Left renal pelvis (tissue), 4 donors: ENCODE results near the gene IGF2R. TPM values are rescaled to one million over a fixed set of nuclear protein-coding genes. Genes with fewer than 3 reads are reported as not detected.
"Not testable (repeated sequence)": the region's sequence is repeated elsewhere in the genome, so short reads cannot be mapped to it uniquely, and the experiment has no call there.

Experiments
- DNase-seq, 4 donors: peaks; one replicate each; pipeline ENCODE4 v3.0.0-alpha.2; 2013; ENCODE audit warnings: low read depth in 4 of 4, low spot score in 3 of 4
- polyA plus RNA-seq, 4 donors: library from polyadenylated mRNA; unstranded; fragments of 120-200 nt; gene quantifications; one replicate each; pipeline ENCODE4 v1.2.1, GENCODE V29; 2013; ENCODE audit not compliant: insufficient read length in 4 of 4

Gene IGF2R
- polyA plus RNA-seq, 4 donors: 44.9 to 61.0 (median 57.2) TPM

DNA sequence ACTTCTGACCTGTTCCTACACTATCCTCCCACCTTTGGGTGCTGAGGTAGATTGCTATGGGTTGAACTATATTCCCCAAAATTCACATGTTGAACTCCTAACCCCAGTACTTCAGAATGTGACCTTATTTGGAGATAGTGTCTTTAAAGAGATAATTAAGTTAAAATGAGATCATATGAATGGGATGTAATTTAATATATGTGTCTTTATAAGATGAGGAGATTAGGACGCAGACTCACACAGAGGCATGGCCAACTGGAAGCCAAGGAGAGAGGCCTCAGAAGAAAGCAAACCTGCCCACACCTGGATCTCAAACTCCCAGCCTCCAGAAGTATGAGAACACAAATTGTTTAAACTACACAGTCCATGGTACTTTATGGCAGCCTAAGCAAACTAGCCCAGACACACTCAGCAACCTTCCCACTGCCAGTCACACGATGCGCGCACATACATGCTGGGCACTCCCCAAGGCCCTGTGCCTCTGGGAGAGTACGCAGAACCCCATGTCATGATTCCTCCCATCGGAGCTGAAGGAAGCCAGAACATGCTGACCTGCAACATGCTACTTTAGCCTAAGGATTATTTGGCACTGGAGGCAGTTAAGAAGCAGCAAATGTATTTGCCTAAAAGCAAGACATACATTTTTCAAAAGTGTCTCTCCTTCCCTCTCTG, 143.9 kb downstream of the IGF2R start:
- DNase-seq: no peak

DNA sequence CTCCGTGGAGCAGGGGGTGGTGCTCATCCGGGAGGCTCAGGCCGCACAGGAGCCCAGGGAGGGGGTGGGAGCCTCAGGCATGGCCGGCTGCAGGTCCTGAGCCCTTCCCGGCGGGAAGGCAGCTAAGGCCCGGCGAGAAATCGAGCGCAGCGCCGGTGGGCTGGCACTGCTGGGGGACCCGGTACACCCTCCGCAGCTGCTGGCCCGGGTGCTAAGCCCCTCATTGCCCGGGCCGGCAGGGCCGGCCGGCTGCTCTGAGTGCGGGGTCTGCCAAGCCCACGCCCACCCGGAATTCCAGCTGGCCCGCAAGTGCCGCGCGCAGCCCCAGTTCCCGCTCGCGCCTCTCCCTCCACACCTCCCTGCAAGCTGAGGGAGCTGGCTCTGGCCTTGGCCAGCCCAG, 145.7 kb downstream of the IGF2R start:
- not testable (repeated sequence) for DNase-seq

GRCh38 chr6:160115421-160115820, 146.5 kb downstream of the IGF2R start:
- no peak for DNase-seq

GRCh38 chr6:160116411-160116810, 147.5 kb downstream of the IGF2R start:
- no peak for DNase-seq

DNA sequence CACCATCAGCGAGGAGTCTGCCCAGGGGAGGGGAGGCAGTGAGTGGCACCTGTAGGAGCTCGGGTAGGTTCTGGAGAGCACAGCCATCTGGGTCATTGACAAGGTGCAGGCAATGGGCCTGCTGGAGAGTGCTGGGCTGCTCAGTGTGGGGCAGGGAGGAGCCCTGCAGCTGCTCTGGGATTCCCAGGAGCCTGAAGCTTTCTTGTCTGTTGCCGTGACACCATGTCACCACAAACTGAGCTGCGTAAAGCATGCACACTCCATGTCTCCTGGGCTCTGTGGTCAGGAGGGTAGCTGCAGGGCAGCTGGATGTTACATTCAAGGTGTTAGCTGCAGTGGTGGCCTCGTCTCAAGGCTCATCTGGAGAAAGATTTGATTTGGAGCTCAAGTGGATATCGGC, 148.3 kb downstream of the IGF2R start:
- DNase-seq: no peak

- no peak for DNase-seq
Measured at GRCh38 chr6:160118620-160119229, 149.8 kb downstream of the IGF2R start.

- DNase-seq: no peak
Measured at GRCh38 chr6:160120087-160120486, 151.2 kb downstream of the IGF2R start.

GRCh38 chr6:160121558-160121957, 152.7 kb downstream of the IGF2R start, which contains the start of gene SLC22A1:
TSS of gene SLC22A1 (plus strand) at chr6:160121815. CDS start at chr6:160121936, 121 bp downstream.
- no peak for DNase-seq

GRCh38 chr6:160121981-160122380, 153.1 kb downstream of the IGF2R start:
- no peak for DNase-seq

- no peak for DNase-seq
Measured at GRCh38 chr6:160122744-160123143, 153.9 kb downstream of the IGF2R start.

- no peak for DNase-seq
Measured at GRCh38 chr6:160124007-160124406, 155.1 kb downstream of the IGF2R start.

DNA sequence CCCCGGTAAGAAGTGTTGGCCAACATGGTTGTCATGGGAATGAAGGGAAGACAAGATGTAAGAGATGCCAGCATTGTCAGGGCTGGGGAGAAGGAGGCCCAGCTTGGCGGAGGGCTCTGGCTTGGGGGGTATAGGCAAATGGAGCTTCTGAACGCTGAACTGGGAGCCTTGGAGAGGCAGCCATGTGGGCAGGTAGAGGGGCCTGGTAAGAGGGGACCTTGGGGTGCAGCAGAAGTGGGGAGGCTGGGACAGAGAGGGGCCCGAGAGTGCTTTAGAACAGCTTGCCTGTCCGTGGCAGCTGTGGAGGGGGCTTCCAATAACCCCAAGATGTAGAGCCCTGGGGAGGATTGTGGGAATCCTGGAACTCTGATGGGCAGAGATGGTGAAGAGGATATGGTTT, 155.7 kb downstream of the IGF2R start:
- no peak for DNase-seq

DNA sequence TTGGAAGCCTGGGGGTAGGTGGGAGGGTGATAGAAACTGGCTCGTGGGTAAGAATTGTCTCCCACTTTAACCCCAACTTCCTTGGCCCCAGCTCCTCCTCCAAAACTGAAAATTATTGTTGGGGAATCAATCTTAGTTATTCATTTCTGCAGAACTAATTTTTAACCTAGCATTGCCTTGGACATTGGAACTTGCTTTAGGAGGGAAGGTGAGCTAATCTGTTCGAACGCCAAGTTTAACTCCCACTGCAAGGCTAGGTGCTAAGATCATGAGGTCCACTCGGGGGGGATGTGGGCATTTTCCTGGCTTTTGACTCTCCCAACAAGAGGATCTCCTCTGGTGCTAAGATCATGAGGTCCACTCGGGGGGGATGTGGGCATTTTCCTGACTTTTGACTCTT, 156.2 kb downstream of the IGF2R start:
- DNase-seq: not testable (repeated sequence)

GRCh38 chr6:160127270-160128124, 158.6 kb downstream of the IGF2R start:
- DNase-seq: no peak

GRCh38 chr6:160128125-160128683, 159.3 kb downstream of the IGF2R start:
- DNase-seq: no peak

- DNase-seq: no peak
Measured at GRCh38 chr6:160128879-160129516, 160.1 kb downstream of the IGF2R start.

DNA sequence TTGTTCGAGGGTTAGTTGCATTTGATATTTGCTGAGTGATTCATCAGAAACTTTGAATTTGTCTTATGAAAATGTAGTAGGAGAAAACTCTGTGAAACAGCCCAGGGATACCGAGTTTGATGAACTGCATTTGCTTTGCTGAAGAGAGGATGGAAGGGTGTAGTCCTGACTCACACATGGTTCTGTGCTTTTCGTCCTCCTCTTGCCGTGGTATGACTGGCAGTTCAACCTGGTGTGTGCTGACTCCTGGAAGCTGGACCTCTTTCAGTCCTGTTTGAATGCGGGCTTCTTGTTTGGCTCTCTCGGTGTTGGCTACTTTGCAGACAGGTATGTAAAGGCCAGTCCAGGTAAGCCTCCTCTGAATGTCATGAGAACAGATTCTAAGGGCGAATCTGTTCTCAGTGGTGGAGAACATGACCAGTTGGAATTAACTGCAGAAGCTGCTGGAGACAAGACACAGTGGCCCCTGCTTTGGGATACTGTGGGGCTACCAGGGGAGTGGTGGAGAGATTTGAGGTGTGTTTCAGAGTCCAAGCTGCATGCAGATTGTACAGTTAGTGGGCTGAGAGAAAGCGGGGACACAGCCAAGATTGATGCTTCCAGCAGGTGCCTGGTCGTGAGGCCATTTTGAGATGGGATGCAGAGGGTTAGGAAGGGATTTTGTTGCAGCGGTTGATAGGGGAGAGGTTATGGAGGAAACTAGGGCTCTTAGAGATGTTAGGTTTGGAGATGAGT, 161.2 kb downstream of the IGF2R start:
- DNase-seq: no peak

DNA sequence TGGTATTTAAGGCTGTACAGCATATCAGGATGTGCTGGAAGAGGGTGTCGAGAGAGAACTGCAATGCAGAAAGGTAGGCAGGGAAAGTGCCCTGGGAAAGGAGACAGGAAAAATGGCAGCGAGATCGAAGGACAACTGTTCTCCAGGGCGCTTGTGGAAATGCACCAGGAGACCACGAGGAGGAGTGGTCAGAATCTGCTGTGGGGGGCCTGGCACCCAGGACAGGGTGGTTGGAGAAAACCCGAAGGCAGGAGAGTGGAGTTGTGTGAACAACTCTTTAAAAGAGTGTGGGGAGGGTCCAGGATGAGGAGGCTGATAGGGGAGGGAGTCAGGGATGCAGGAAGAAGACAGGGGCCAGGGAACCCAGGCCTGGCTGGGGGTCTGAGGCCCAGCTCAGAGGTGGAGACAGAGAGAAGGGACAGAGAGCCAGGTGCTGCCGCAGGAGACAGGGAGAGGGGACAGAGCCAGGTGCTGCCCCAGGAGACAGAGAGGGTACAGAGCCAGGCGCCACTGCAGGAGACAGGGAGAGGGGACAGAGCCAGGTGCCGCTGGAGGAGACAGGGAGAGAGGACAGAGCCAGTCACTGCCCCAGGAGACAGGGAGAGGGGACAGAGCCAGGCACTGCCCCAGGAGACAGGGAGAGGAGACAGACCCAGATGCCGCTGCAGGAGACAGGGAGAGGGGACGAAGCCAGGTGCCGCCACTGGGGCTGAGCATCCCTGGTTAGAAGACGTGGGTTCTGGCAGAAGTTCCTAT, 162.0 kb downstream of the IGF2R start:
- no peak for DNase-seq

DNA sequence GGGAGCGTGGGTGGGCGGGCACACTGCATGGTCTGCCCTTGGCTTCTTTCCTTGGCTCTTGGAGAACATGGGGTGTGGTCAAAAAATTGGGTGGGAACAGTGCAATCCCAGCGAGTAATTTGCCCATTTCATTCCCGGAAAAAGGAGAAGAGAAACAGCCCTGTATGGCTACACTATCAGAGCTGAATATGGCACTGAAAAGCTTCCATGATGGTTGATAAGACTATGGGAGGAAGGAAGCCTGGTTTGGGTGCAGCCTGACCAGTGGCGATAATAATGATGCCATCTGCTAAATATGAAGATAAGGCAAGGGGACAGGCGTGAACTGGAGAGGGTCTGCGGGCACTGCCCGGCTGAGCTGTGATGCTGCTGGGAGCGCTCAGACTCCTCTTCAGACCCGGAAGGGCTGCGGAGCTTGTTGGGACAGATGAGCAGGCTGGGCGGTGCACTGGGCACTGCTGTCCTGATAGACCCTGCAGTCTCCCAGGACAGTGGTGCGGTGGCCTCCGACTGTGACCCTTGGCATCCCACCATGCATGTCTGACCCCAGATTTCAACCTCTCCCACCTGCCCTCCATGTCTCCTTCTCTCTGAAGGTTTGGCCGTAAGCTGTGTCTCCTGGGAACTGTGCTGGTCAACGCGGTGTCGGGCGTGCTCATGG, 162.9 kb downstream of the IGF2R start:
- DNase-seq: no peak
